ENCODE measurements around the gene SNAPIN.

DNA sequence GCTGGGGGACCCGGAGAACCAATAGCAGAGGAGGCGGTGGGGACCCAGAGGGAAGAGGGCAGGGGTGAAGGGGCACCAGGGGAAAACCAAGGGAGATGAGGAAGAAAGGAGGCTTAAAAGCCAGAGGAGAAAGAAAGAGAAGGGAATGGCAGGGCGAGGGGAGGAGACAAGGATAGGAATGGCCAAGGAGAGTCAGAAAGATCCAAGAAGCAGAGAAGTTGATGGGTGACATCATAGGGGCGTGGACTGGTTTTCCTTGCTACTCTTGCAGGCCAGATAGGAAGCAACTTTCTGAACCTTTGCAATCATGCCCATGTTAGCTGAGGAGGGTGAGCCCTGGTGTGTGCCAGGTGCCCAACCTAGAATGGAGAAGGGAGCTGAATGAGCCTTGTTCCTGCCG lies 25.4 kb downstream of the SNAPIN start:
- TF ChIP-seq YY1 (IDR thresholded peaks at IDR 0.05; ENCODE audit: insufficient read depth, insufficient read length) (no peak), ZNF274 (IDR thresholded peaks at IDR 0.05; ENCODE audit: low read depth, low read length) (no peak)
